Measurements from ENCODE around the gene PFKFB4.

DNA sequence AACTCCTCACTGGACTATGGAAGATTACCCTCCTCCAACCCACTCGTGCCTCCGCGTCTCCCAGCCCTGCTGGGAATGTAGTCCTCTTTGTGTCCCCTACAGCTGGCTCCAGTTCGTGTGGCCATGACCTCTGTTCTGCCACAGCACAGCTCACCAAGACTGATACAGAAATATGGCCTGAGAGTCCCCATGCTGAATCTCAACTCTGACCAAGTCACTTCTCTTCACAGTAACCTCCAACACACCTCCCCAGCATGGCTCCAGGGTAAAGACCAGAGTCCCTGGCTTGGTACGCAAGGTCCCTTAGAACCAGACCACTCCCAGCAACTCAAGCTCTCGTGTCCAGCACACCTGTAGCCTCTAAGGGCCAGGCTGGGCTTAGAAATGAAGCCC lies 40.8 kb upstream of the PFKFB4 start:
- TF ChIP-seq TAF1 (IDR thresholded peaks at IDR 0.05; ENCODE audit: borderline replicate concordance, insufficient read depth, low read length) (no peak), FOXP2 (optimal IDR thresholded peaks at IDR 0.05; ENCODE audit: borderline replicate concordance, extremely low read depth, extremely low read length, insufficient read depth) (no peak), POLR2AphosphoS5 (IDR thresholded peaks at IDR 0.05; ENCODE audit: low read depth, low read length) (no peak), SIN3A (IDR thresholded peaks at IDR 0.05; ENCODE audit: borderline replicate concordance, insufficient read depth, low read length) (no peak)
- TF ChIP-seq, protein P1, sequence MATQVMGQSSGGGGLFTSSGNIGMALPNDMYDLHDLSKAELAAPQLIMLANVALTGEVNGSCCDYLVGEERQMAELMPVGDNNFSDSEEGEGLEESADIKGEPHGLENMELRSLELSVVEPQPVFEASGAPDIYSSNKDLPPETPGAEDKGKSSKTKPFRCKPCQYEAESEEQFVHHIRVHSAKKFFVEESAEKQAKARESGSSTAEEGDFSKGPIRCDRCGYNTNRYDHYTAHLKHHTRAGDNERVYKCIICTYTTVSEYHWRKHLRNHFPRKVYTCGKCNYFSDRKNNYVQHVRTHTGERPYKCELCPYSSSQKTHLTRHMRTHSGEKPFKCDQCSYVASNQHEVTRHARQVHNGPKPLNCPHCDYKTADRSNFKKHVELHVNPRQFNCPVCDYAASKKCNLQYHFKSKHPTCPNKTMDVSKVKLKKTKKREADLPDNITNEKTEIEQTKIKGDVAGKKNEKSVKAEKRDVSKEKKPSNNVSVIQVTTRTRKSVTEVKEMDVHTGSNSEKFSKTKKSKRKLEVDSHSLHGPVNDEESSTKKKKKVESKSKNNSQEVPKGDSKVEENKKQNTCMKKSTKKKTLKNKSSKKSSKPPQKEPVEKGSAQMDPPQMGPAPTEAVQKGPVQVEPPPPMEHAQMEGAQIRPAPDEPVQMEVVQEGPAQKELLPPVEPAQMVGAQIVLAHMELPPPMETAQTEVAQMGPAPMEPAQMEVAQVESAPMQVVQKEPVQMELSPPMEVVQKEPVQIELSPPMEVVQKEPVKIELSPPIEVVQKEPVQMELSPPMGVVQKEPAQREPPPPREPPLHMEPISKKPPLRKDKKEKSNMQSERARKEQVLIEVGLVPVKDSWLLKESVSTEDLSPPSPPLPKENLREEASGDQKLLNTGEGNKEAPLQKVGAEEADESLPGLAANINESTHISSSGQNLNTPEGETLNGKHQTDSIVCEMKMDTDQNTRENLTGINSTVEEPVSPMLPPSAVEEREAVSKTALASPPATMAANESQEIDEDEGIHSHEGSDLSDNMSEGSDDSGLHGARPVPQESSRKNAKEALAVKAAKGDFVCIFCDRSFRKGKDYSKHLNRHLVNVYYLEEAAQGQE (IDR thresholded peaks at IDR 0.05; ENCODE audit: insufficient read depth in 1 of 2, low read depth in 2 of 2, low read length in 2 of 2), result no peak
